Omental fat pad (tissue), 4 donors: ENCODE data around the gene HDAC7. TPM values are rescaled to one million over a fixed set of nuclear protein-coding genes. Genes with fewer than 3 reads are reported as not detected.

Source experiments
- ATAC-seq: fragments of 150-250 bp; one replicate; pipeline ENCODE4 v1.9.1; 2016; ENCODE audit warnings: mild to moderate bottlenecking, moderate library complexity; ENCODE audit not compliant: low FRiP score
- DNase-seq: peaks from one replicate; pipeline ENCODE4 v3.0.0-alpha.2; 2019; ENCODE audit warnings: low spot score
- total RNA-seq, 4 donors: library from RNA; depleted of rRNA; stranded (reverse); fragments of >200 nt; gene quantifications; one replicate each; pipeline ENCODE4 v1.1.0, GENCODE V29; 2016
- TF ChIP-seq, protein P1 (sequence below), 3 donors: fragments of 450-650 bp; IDR thresholded peaks; one replicate each; pipeline ENCODE4 v1.5.1; 2016 to 2017; ENCODE audit warnings: antibody characterized with exemption in 3 of 3, mild to moderate bottlenecking in 3 of 3, moderate library complexity in 2 of 3

Gene HDAC7
- total RNA-seq, 4 donors from 2014 or later: 40.3 to 102 (median 62.9) TPM

DNA sequence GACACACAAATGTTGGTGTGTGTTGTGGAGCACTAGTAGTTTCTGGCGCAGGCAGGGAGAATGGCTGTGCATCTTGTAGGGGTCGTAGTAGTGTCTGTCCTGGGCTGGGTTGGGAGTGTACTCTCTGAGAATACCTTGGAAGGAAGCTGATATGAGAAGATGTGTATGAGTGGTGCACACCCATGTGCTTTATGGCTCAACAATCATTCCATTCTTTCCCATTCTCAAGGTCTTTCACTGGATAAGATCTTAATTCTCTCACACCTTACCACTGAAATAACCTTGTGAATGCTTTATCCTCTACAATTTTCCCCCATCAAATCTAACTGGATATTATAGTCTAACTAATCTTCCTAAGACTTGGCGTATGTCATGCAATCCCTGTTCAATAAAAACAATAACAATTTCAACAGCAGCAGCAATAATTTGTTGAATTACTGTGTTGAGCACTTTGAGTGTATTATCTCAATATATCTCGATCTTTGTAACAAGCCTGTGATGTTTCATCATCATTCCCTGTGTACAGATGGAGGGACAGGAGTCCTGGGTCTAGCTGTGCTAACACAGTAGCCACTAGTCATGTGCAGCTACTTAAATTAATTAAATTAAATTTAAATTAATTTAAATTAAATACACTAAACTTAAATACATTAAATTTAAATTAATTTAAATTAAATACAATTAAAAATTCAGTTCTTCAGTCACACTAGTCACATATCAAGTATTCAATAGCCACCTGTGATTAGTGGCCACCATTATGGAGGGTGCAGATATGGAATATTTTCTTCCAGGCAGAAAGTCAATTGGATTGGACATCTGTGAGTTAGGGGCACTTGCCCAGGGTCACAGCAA is 50.2 kb downstream of the HDAC7 start:
- TF ChIP-seq, protein P1, sequence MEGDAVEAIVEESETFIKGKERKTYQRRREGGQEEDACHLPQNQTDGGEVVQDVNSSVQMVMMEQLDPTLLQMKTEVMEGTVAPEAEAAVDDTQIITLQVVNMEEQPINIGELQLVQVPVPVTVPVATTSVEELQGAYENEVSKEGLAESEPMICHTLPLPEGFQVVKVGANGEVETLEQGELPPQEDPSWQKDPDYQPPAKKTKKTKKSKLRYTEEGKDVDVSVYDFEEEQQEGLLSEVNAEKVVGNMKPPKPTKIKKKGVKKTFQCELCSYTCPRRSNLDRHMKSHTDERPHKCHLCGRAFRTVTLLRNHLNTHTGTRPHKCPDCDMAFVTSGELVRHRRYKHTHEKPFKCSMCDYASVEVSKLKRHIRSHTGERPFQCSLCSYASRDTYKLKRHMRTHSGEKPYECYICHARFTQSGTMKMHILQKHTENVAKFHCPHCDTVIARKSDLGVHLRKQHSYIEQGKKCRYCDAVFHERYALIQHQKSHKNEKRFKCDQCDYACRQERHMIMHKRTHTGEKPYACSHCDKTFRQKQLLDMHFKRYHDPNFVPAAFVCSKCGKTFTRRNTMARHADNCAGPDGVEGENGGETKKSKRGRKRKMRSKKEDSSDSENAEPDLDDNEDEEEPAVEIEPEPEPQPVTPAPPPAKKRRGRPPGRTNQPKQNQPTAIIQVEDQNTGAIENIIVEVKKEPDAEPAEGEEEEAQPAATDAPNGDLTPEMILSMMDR (IDR thresholded peaks at IDR 0.05): no peak
- DNase-seq (no peak), ATAC-seq (no peak)

DNA sequence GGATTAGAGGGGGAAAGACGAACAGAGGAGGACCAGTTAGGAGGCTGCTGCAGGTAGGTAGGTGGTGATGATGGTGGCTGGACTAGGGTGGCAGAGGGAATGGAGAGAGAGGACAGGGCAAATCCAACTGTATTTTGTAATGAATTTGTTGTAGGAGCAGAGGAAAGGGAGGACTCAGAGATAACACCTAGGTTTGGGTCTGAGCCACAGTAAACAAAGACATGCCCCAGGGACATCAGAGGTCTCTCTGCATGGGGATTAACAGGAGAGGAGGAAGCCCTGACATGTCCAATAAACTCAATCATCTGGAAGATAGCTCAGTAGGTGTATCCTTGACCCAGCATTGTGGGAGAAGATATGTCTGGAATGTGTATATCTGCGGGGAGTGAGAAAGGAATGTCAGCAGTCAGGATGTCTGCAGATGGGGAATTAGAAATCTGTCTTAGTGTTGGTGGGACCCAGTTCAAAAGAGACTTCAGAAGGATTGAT is 51.3 kb downstream of the HDAC7 start:
- TF ChIP-seq, protein P1 (IDR thresholded peaks at IDR 0.05): no peak
- ATAC-seq (no peak), DNase-seq (no peak)

DNA sequence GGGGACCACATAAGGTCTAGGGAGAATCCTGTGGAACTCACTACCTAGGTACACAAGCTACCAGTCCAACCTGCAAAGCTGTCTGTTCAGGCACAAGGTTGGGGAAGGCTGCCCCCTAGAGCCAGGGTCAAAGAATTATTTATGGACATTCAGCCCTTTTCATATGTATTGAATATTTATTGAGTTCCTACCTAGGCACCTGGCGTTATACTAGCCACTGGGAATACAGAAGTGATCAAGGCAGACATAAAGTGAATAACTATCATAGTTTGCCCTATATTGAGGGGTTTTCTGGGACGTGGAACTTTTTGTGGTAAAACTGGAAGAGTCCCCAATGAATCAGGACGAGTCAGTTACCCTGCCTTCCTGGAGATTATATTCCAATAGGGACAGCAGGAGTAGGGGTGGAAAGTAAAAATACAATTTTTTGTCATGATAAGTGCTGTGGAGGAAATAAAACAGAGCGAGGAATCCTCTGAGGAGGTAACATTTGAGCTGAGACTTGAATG is 52.4 kb downstream of the HDAC7 start:
- DNase-seq (no peak), ATAC-seq (no peak)
- TF ChIP-seq, protein P1 (IDR thresholded peaks at IDR 0.05): no peak

DNA sequence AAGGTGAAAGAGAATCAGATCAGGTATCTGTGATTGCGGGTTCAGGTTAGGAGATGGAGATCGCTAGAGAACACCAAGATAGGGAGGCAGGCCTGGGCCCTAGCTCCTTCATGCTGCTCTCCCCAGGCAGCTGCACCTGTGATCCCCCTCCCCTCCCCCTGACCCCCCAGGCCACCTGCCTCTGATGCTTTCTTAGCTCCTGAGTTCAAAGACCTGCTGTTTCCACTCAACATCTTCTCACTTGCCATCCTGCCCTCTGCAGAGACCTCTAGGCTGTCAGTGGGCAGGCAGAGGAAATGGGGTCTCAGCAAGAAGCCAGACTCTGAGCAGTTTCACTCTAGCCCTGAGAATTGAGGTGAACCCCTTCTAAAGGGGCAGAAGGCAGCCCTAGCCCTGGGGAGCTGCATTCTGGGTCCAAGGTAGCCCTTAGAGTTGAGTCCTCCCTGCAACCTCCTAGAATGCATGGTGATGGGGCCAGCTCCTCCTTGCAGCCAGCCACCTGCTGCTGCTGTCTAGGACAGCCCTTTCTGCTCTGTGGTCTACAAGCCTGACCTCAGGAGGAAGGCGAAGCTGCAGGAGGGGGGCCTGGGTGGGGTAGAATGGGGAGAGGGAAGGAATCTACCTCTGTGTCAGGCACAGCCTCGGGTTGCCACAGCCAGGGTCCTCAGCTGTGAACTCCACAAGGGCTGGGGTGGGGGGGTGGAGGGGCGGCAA is 53.0 kb downstream of the HDAC7 start:
- ATAC-seq (no peak), DNase-seq (no peak)
- TF ChIP-seq, protein P1 (IDR thresholded peaks at IDR 0.05): no peak

DNA sequence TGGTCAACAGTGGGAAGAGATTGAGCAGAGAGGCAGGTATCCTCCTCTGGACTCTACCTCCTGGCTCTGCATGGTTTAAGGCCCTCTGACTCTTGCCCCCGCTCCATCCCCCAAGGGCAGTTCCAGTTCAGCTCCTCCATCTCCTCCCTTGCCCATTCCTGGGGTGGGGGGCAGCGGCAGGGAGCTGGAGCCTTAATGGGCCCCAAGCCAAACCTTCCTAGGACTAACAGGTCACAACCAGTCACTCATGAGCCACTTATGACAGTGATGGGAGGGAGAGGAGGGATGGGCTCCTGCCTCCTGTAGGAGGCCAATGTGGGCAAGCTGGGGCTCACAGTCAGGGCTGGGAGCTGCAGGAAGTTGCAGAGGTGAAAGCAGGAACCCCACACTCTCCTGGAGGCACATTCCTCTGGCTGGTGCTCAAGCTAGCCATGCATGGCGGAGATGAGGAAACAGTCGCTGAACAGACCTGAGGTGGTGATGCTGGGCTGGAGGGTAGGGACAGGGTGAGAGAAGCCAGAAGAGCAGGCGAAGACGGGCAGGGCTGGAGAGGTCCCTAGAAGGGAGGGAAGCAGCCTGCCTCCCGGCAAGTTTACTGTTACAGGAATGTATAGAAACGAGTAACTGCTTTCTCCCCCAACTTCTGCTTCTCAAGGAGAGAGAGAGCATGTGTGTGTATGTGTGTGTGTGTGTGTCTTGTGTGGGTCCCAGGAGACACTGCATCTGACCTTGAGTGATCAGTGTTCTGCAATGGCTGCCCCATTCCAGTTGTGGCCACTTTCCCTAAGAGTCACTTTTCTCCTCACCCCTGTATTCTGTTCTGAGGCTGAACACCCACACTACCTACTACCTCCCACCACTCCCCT is 56.0 kb downstream of the HDAC7 start:
- ATAC-seq (no peak), DNase-seq (no peak)
- TF ChIP-seq, protein P1 (IDR thresholded peaks at IDR 0.05): no peak

DNA sequence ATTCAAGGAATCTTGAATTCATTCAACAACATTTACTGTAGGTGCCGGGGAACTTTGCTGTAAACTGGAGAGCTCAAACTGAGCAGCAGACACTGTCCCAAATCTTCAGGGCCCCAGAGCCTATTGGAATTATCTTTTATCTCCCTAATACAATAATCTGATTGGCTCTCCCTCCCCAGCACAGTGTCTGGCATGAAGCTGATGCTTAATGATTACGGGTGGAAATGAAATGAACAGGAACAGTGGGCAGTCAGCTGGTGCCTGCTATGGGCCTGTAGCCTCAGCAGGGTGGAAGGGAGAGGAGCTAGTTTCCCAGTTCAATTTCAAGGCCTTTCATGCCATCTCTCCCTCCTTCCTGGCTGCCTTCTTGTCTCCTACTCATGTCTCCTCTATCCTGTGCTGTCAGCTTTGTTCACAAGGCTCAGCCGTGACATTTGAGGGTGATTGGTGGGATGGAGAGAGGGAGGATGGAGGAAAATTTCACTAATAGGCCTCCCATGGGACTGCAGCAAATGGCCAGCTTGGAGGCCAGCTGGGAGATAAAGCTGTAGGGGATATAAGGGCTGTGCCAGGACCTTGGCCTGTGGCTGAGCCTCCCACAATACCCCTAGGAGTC is 56.7 kb downstream of the HDAC7 start:
- TF ChIP-seq, protein P1 (IDR thresholded peaks at IDR 0.05): no peak
- no peak for DNase-seq
- ATAC-seq: no peak
